ENCODE results near the gene FITM2.

GRCh38 chr20:44284032-44284431 is 27.0 kb downstream of the FITM2 start:
- TF ChIP-seq CTCF (IDR thresholded peaks at IDR 0.05) (no peak), POLR2AphosphoS5 (IDR thresholded peaks at IDR 0.05) (no peak), POLR2A (IDR thresholded peaks at IDR 0.05; ENCODE audit: low read depth) (no peak)
